Mesenchymal stem cell (in vitro differentiated cells and primary cell): ENCODE results near the gene SNX24.
A peak's percentile ranks its signal among the peaks of the same experiment; 100 is the strongest.

ENCODE experiments used
- DNase-seq: peaks from one replicate; pipeline ENCODE4 v3.0.0-alpha.2; 2013
- H2AFZ ChIP-seq: one replicate; pipeline ENCODE4 v1.6.1; 2013; ENCODE audit warnings: low read depth, mild to moderate bottlenecking, control low read depth, inconsistent platforms, low read length, moderate library complexity
- H2AK5ac ChIP-seq: 2 replicates; pipeline ENCODE4 v1.6.1; 2013; ENCODE audit warnings: low read length, moderate library complexity, mild to moderate bottlenecking, inconsistent platforms; ENCODE audit not compliant: severe bottlenecking
- H2BK120ac ChIP-seq: one replicate; pipeline ENCODE4 v1.6.1; 2013; ENCODE audit warnings: low read depth, mild to moderate bottlenecking, inconsistent platforms, low read length, moderate library complexity
- H2BK12ac ChIP-seq, 2 experiments: one replicate each; pipeline ENCODE4 v1.6.1; 2013; ENCODE audit warnings: inconsistent platforms in 2 of 2, low read length in 2 of 2, mild to moderate bottlenecking in 2 of 2, moderate library complexity in 2 of 2, control low read depth in 1 of 2
- H2BK15ac ChIP-seq: one replicate; pipeline ENCODE4 v1.6.1; 2013; ENCODE audit warnings: mild to moderate bottlenecking, low read depth, inconsistent platforms; ENCODE audit not compliant: poor library complexity, severe bottlenecking
- H2BK5ac ChIP-seq: 2 replicates; pipeline ENCODE4 v1.6.1; 2013; ENCODE audit warnings: low read depth, mild to moderate bottlenecking, low read length, control low read depth, inconsistent platforms; ENCODE audit not compliant: poor library complexity, severe bottlenecking
- H3K14ac ChIP-seq, 2 experiments: one replicate each; pipeline ENCODE4 v1.6.1; 2013; ENCODE audit warnings: inconsistent platforms in 2 of 2, low read length in 2 of 2, control low read depth in 1 of 2, mild to moderate bottlenecking in 1 of 2, moderate library complexity in 1 of 2
- H3K18ac ChIP-seq, 2 experiments: one replicate each; pipeline ENCODE4 v1.6.1; 2013; ENCODE audit warnings: inconsistent platforms in 2 of 2, low read length in 2 of 2, control low read depth in 1 of 2, low read depth in 1 of 2, mild to moderate bottlenecking in 1 of 2
- H3K23ac ChIP-seq, 2 experiments: one replicate each; pipeline ENCODE4 v1.6.1; 2013; ENCODE audit warnings: inconsistent platforms in 2 of 2, low read length in 2 of 2, mild to moderate bottlenecking in 2 of 2, moderate library complexity in 2 of 2, control low read depth in 1 of 2
- H3K27ac ChIP-seq: 2 replicates; pipeline ENCODE4 v1.5.1; 2013; ENCODE audit warnings: mild to moderate bottlenecking, moderate library complexity, low read length, control low read depth, inconsistent platforms; ENCODE audit not compliant: poor library complexity, severe bottlenecking
- H3K27me3 ChIP-seq, 2 experiments: 2 replicates each; pipeline versions ENCODE4 v1.6.1 to v1.7.0; 2013; ENCODE audit warnings: low read length in 2 of 2, mild to moderate bottlenecking in 2 of 2, moderate library complexity in 2 of 2, control low read depth in 1 of 2, inconsistent platforms in 1 of 2; ENCODE audit not compliant: control insufficient read depth in 1 of 2, insufficient read depth in 1 of 2
- H3K36me3 ChIP-seq, 2 experiments: 2 replicates each; pipeline versions ENCODE4 v1.6.1 to v1.7.0; 2013; ENCODE audit warnings: low read length in 2 of 2, control low read depth in 1 of 2, inconsistent platforms in 1 of 2, low read depth in 1 of 2, mild to moderate bottlenecking in 1 of 2; ENCODE audit not compliant: insufficient read depth in 2 of 2, control insufficient read depth in 1 of 2
- H3K4ac ChIP-seq, 2 experiments: one replicate each; pipeline ENCODE4 v1.6.1; 2013; ENCODE audit warnings: inconsistent platforms in 2 of 2, low read length in 2 of 2, mild to moderate bottlenecking in 2 of 2, moderate library complexity in 2 of 2, control low read depth in 1 of 2, low read depth in 1 of 2
- H3K4me1 ChIP-seq: 2 replicates; pipeline ENCODE4 v1.6.1; 2013; ENCODE audit warnings: low read depth, low read length, control low read depth; ENCODE audit not compliant: control insufficient read depth, insufficient read depth
- H3K4me2 ChIP-seq: 2 replicates; pipeline ENCODE4 v1.6.1; 2013; ENCODE audit warnings: low read length, mild to moderate bottlenecking, inconsistent platforms; ENCODE audit not compliant: poor library complexity, severe bottlenecking
- H3K4me3 ChIP-seq, 2 experiments: 2 replicates each; pipeline versions ENCODE4 v1.5.1 to v1.7.0; 2013; ENCODE audit warnings: low read length in 2 of 2, mild to moderate bottlenecking in 2 of 2, control low read depth in 1 of 2, low read depth in 1 of 2; ENCODE audit not compliant: insufficient read depth in 1 of 2
- H3K79me1 ChIP-seq: replicated peaks from 2 replicates; pipeline ENCODE4 v1.6.1; 2013; ENCODE audit warnings: mild to moderate bottlenecking, control low read depth, low read length, inconsistent platforms; ENCODE audit not compliant: poor library complexity, severe bottlenecking
- H3K9ac ChIP-seq: 2 replicates; pipeline ENCODE4 v1.7.0; 2013; ENCODE audit warnings: mild to moderate bottlenecking, low read length, moderate library complexity
- H3K9me3 ChIP-seq: 2 replicates; pipeline ENCODE4 v1.7.0; 2013; ENCODE audit warnings: mild to moderate bottlenecking, low read length; ENCODE audit not compliant: control insufficient read depth
- H4K8ac ChIP-seq: one replicate; pipeline ENCODE4 v1.6.1; 2013; ENCODE audit warnings: inconsistent platforms, mild to moderate bottlenecking, low read length, moderate library complexity
- H4K91ac ChIP-seq: one replicate; pipeline ENCODE4 v1.6.1; 2013; ENCODE audit warnings: mild to moderate bottlenecking, low read length, inconsistent platforms
- WGBS: methylation state at CpG from one replicate; pipeline ENCODE4 v1.1.7; 2013; ENCODE audit warnings: mixed read lengths; 5-methylcytosine and 5-hydroxymethylcytosine counted together

The SNX24 gene

GRCh38 chr5:123033157-123033671 lies 187.8 kb downstream of the SNX24 start:
- no peak overlapping the region for H3K4me3 ChIP-seq
- 93% methylated on average over 6 of the region's 6 CpGs for WGBS
- no peak overlapping the region for H3K18ac ChIP-seq

GRCh38 chr5:123035360-123035917 lies 190.0 kb downstream of the SNX24 start:
- peaks cover 20% of the 10 kb centered on the region for H3K79me1 ChIP-seq
- H3K9ac ChIP-seq = peak overlapping the region; percentile 89
- no peaks in the 10 kb centered on the region for H3K9me3 ChIP-seq
- H4K91ac ChIP-seq = no peak overlapping the region
- H3K4me3 ChIP-seq = peak overlapping the region; percentile 84 to 89
- no peak overlapping the region for H3K23ac ChIP-seq
- H3K27me3 ChIP-seq = no peaks in the 10 kb centered on the region
- H3K27ac ChIP-seq = no peak overlapping the region
- WGBS = under 1% methylated on average over 26 of the region's 27 CpGs
- H3K4me1 ChIP-seq = peaks cover 7% of the 10 kb centered on the region
- no peak overlapping the region for H3K4ac ChIP-seq
- H2AFZ ChIP-seq = peak overlapping the region; percentile 87
- H2BK5ac ChIP-seq = no peak overlapping the region
- peak overlapping the region in 1 of 2 experiments; percentile 59 for H3K18ac ChIP-seq
- peak; percentile 53 for DNase-seq
- H3K4me2 ChIP-seq = peak overlapping the region; percentile 68
- H3K14ac ChIP-seq = no peak overlapping the region
- H2BK12ac ChIP-seq = no peak overlapping the region
- H4K8ac ChIP-seq = no peak overlapping the region
- no peak overlapping the region for H2BK120ac ChIP-seq
- H2BK15ac ChIP-seq = no peak overlapping the region
- H3K36me3 ChIP-seq = peaks cover 0 to 3% of the 10 kb centered on the region in 2 experiments
- no peak overlapping the region for H2AK5ac ChIP-seq

More at GRCh38 chr5:123033157-123033671, 187.8 kb downstream of the SNX24 start:
- H4K91ac ChIP-seq = no peak overlapping the region
- H3K4me1 ChIP-seq = peaks cover 7% of the 10 kb centered on the region
- H2BK15ac ChIP-seq = no peak overlapping the region
- no peak overlapping the region for H2AFZ ChIP-seq
- H3K79me1 ChIP-seq = peaks cover 24% of the 10 kb centered on the region
- no peaks in the 10 kb centered on the region for H3K27me3 ChIP-seq
- no peak overlapping the region for H3K14ac ChIP-seq
- no peak overlapping the region for H4K8ac ChIP-seq
- no peak overlapping the region for H3K27ac ChIP-seq
- no peaks in the 10 kb centered on the region for H3K9me3 ChIP-seq
- no peak overlapping the region for H3K23ac ChIP-seq
- H3K4me2 ChIP-seq = no peak overlapping the region
- H2AK5ac ChIP-seq = no peak overlapping the region
- no peak for DNase-seq
- H3K36me3 ChIP-seq = peaks cover 5 to 13% of the 10 kb centered on the region in 2 experiments
- H2BK120ac ChIP-seq = no peak overlapping the region
- no peak overlapping the region for H2BK5ac ChIP-seq
- no peak overlapping the region for H3K4ac ChIP-seq
- no peak overlapping the region for H3K9ac ChIP-seq
- no peak overlapping the region for H2BK12ac ChIP-seq

GRCh38 chr5:123035918-123036390 lies 190.5 kb downstream of the SNX24 start:
- peaks cover 7% of the 10 kb centered on the region for H3K4me1 ChIP-seq
- peak overlapping the region; percentile 90 for H2BK15ac ChIP-seq
- DNase-seq = peak; percentile 57
- peak overlapping the region; percentile 40 for H3K27ac ChIP-seq
- no peak overlapping the region for H3K14ac ChIP-seq
- H3K18ac ChIP-seq = peak overlapping the region; percentile 59 to 69
- WGBS = under 1% methylated on average over 36 of the region's 40 CpGs
- peak overlapping the region; percentile 78 for H4K8ac ChIP-seq
- H2BK120ac ChIP-seq = no peak overlapping the region
- peak overlapping the region; percentile 68 for H3K4me2 ChIP-seq
- H2BK12ac ChIP-seq = no peak overlapping the region
- peaks cover 0 to 3% of the 10 kb centered on the region in 2 experiments for H3K36me3 ChIP-seq
- peak overlapping the region; percentile 84 to 89 for H3K4me3 ChIP-seq
- H2BK5ac ChIP-seq = peak overlapping the region; percentile 71
- peak overlapping the region in 1 of 2 experiments; percentile 17 for H3K4ac ChIP-seq
- H3K79me1 ChIP-seq = peaks cover 18% of the 10 kb centered on the region
- peak overlapping the region; percentile 89 for H3K9ac ChIP-seq
- no peaks in the 10 kb centered on the region for H3K27me3 ChIP-seq
- H4K91ac ChIP-seq = no peak overlapping the region
- H2AK5ac ChIP-seq = no peak overlapping the region
- H3K23ac ChIP-seq = peak overlapping the region in 1 of 2 experiments; percentile 86
- H2AFZ ChIP-seq = peak overlapping the region; percentile 87
- no peaks in the 10 kb centered on the region for H3K9me3 ChIP-seq

- Histone ChIP-seq H3K4me3 (peak within 1 kb of the TSS; percentile 84 to 89), H4K91ac (peak within 1 kb of the TSS; percentile 62), H3K27ac (peak within 1 kb of the TSS; percentile 73)
Measured at GRCh38 chr5:123036391-123037103, 191.1 kb downstream of the SNX24 start, which contains the start of gene PPIC. Gene PPIC, minus strand, starts transcription at chr5:123036725. Its CDS starts 100 bp downstream, at chr5:123036625.

More at GRCh38 chr5:123036391-123037103, 191.1 kb downstream of the SNX24 start, which contains the start of gene PPIC:
- Histone ChIP-seq H2AK5ac (no peak within 1 kb of the TSS), H3K14ac (peak within 1 kb of the TSS in 1 of 2 experiments; percentile 82), H3K9me3 (no peaks in the 10 kb centered on the region), H2AFZ (peak within 1 kb of the TSS; percentile 90), H2BK5ac (peak within 1 kb of the TSS; percentile 71), H3K79me1 (peaks cover 14% of the 10 kb centered on the region), H3K4me2 (peak within 1 kb of the TSS; percentile 68), H3K4me1 (peaks cover 5% of the 10 kb centered on the region), H2BK12ac (peak within 1 kb of the TSS; percentile 5 to 60), H4K8ac (peak within 1 kb of the TSS; percentile 95), H3K18ac (peak within 1 kb of the TSS; percentile 84 to 94), H3K23ac (peak within 1 kb of the TSS in 1 of 2 experiments; percentile 86), H3K27me3 (no peaks in the 10 kb centered on the region), H2BK15ac (peak within 1 kb of the TSS; percentile 90), H3K36me3 (no peaks in the 10 kb centered on the region), H2BK120ac (peak within 1 kb of the TSS; percentile 27), H3K9ac (peak within 1 kb of the TSS; percentile 89), H3K4ac (peak within 1 kb of the TSS; percentile 86 to 87)
- WGBS = under 1% methylated on average over 84 of the region's 84 CpGs
- peak; percentile 82 for DNase-seq
